Measurements from ENCODE around the gene KCNH1.

DNA sequence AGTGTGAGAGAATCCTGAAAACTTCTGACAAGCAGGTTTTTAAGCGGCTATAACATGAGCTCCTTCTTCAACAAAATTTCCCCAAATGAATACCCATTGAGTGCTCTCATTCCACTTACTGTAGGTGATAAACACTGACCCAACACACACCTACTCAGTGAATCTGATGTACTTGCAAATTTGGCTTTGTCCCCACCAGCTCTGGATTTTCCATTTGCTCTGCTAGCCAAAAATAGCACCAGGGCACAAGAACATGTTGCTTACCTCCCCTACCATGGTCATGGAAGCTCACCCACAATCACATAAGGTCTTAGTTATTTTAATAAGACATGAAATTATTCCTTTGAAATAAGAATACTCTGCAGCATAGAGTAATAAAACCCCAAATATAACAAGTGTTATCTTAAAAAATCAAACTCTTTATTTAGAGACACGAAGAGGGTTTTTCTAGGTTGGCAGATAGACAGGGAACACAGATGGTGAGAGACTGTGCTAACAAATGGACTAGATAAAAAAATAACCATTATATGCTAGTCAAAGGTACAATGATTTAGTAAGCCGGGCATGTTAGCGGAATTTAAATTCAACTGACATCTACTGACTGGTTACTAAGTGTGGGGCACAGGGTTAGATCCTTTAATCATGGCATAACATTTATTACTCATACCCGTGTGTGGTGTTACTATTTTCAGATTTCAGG is 291.9 kb downstream of the KCNH1 start:
- TF ChIP-seq, protein P1, sequence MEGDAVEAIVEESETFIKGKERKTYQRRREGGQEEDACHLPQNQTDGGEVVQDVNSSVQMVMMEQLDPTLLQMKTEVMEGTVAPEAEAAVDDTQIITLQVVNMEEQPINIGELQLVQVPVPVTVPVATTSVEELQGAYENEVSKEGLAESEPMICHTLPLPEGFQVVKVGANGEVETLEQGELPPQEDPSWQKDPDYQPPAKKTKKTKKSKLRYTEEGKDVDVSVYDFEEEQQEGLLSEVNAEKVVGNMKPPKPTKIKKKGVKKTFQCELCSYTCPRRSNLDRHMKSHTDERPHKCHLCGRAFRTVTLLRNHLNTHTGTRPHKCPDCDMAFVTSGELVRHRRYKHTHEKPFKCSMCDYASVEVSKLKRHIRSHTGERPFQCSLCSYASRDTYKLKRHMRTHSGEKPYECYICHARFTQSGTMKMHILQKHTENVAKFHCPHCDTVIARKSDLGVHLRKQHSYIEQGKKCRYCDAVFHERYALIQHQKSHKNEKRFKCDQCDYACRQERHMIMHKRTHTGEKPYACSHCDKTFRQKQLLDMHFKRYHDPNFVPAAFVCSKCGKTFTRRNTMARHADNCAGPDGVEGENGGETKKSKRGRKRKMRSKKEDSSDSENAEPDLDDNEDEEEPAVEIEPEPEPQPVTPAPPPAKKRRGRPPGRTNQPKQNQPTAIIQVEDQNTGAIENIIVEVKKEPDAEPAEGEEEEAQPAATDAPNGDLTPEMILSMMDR (IDR thresholded peaks at IDR 0.05 in 2 of 3, conservative IDR thresholded peaks at IDR 0.05 in 1 of 3; ENCODE audit: borderline replicate concordance in 1 of 3, insufficient read depth in 1 of 3, low read depth in 2 of 3, low read length in 2 of 3): no peak
- TF ChIP-seq POLR2AphosphoS5 (IDR thresholded peaks at IDR 0.05; ENCODE audit: low read depth, low read length) (no peak), SIN3A (IDR thresholded peaks at IDR 0.05; ENCODE audit: low read depth) (no peak), EZH2 (IDR thresholded peaks at IDR 0.05) (no peak), RAD21 (IDR thresholded peaks at IDR 0.05; ENCODE audit: low read depth) (no peak), TCF7L2 (IDR thresholded peaks at IDR 0.05; ENCODE audit: borderline replicate concordance, extremely low read depth, insufficient read depth, insufficient read length) (no peak), POLR2A (IDR thresholded peaks at IDR 0.05; ENCODE audit: borderline replicate concordance, extremely low read depth, insufficient read depth, insufficient read length) (no peak)

Measured in HCT116 (cell line).